DND-41 (cell line): ENCODE results near the gene METTL21A.

ENCODE experiments used
- CTCF ChIP-seq: IDR thresholded peaks from 2 replicates; pipeline ENCODE4 v1.5.1; 2012; ENCODE audit warnings: borderline replicate concordance, low read length, moderate library complexity, mild to moderate bottlenecking; ENCODE audit not compliant: poor library complexity, severe bottlenecking; ENCODE audit errors: extremely low read depth
- EZH2 ChIP-seq: IDR thresholded peaks from 3 replicates; pipeline ENCODE4 v1.6.1; 2012; ENCODE audit warnings: borderline replicate concordance, low read depth, mild to moderate bottlenecking, moderate library complexity, low read length, inconsistent platforms; ENCODE audit not compliant: severe bottlenecking

GRCh38 chr2:207606829-207607228 is 18.4 kb downstream of the METTL21A start:
- no peak for TF ChIP-seq CTCF
- TF ChIP-seq EZH2: no peak
